ENCODE measurements around the gene APOC3. TPM values are rescaled to one million over a fixed set of nuclear protein-coding genes. Genes with fewer than 3 reads are reported as not detected.

Gene APOC3
- total RNA-seq, 4 donors from 2014 or later, result 2.6 to 36.5 TPM; not detected in 2

- DNase-seq (ENCODE audit: low spot score in 2 of 2), result no peak
- TF ChIP-seq CTCF (IDR thresholded peaks at IDR 0.05) (peak; percentile 41 to 76), POLR2A (IDR thresholded peaks at IDR 0.05) (no peak), EP300 (IDR thresholded peaks at IDR 0.05) (no peak)
- Histone ChIP-seq H3K4me1 (no peaks in the 10 kb centered on the region), H3K27ac (no peak overlapping the region), H3K36me3 (peaks cover 9% of the 10 kb centered on the region), H3K27me3 (no peaks in the 10 kb centered on the region), H3K4me3 (no peak overlapping the region), H3K9me3 (no peaks in the 10 kb centered on the region)
- WGBS, result 44% methylated on average over 5 of the region's 5 CpGs
Measured at GRCh38 chr11:116879800-116880625, 50.3 kb downstream of the APOC3 start.

GRCh38 chr11:116881143-116881542 is 51.4 kb downstream of the APOC3 start:
- DNase-seq (ENCODE audit: low spot score in 2 of 2), result no peak
- WGBS, result 60% methylated on average over 6 of the region's 6 CpGs
- Histone ChIP-seq H3K36me3 (no peaks in the 10 kb centered on the region), H3K9me3 (no peaks in the 10 kb centered on the region), H3K27me3 (no peaks in the 10 kb centered on the region), H3K4me1 (no peaks in the 10 kb centered on the region), H3K27ac (no peak overlapping the region), H3K4me3 (no peak overlapping the region)
- TF ChIP-seq POLR2AphosphoS5 (IDR thresholded peaks at IDR 0.05) (no peak), EP300 (IDR thresholded peaks at IDR 0.05) (no peak), POLR2A (IDR thresholded peaks at IDR 0.05) (no peak), CTCF (IDR thresholded peaks at IDR 0.05) (no peak)

GRCh38 chr11:116882386-116882785 is 52.7 kb downstream of the APOC3 start:
- TF ChIP-seq POLR2AphosphoS5 (IDR thresholded peaks at IDR 0.05), result no peak
- no peak for TF ChIP-seq CTCF (IDR thresholded peaks at IDR 0.05)
- TF ChIP-seq POLR2A (IDR thresholded peaks at IDR 0.05), result no peak
- no peak for TF ChIP-seq EP300 (IDR thresholded peaks at IDR 0.05)
- no peaks in the 10 kb centered on the region for H3K4me1 ChIP-seq
- H3K4me3 ChIP-seq, result no peak overlapping the region
- H3K27me3 ChIP-seq, result no peaks in the 10 kb centered on the region
- no peak overlapping the region for H3K27ac ChIP-seq
- H3K36me3 ChIP-seq, result no peaks in the 10 kb centered on the region
- no peaks in the 10 kb centered on the region for H3K9me3 ChIP-seq
- no peak for DNase-seq (ENCODE audit: low spot score in 2 of 2)

Other genes starting within 250 kb of the APOC3 start
- 10 to 100 TPM; 11.5 to 19.4 (median 14.3) TPM for gene BUD13, start 56.9 kb upstream of the APOC3 start, total RNA-seq
- gene ZPR1, start 41.9 kb upstream of the APOC3 start, total RNA-seq, result 10 to 100 TPM; 25.4 to 48.7 (median 36.8) TPM
- gene APOA5, start 38.0 kb upstream of the APOC3 start, total RNA-seq, result under 1 TPM in 1 of 4 donors, not detected in 3; 0.72 TPM
- gene APOA4, start 6.6 kb upstream of the APOC3 start, total RNA-seq, result 1 to 10 TPM in 2 of 4 donors, under 1 TPM in 1, not detected in 1; 0.34 to 3.9 (median 2.3) TPM
- 10 to 100 TPM in 1 of 4 donors, 1 to 10 TPM in 2, not detected in 1; 1.2 to 11.6 (median 2.9) TPM for gene APOA1, start 7.7 kb downstream of the APOC3 start, total RNA-seq